NAMALWA (cell line): Measurements from ENCODE around the gene DMRTB1.

Experiments
- DNase-seq: peaks from one replicate; pipeline ENCODE4 v3.0.0-alpha.2; 2015; ENCODE audit warnings: low spot score

The DMRTB1 gene

GRCh38 chr1:53485478-53486394, 26.5 kb downstream of the DMRTB1 start:
- peak; percentile 76 for DNase-seq

GRCh38 chr1:53486395-53487026, 27.3 kb downstream of the DMRTB1 start:
- DNase-seq: no peak

- no peak for DNase-seq
These were observed 31.2 kb downstream of the DMRTB1 start for GRCh38 chr1:53490351-53490750.

GRCh38 chr1:53495633-53496345, 36.6 kb downstream of the DMRTB1 start:
- no peak for DNase-seq

GRCh38 chr1:53498555-53499131, 39.4 kb downstream of the DMRTB1 start:
- DNase-seq: no peak

GRCh38 chr1:53499257-53500203, 40.3 kb downstream of the DMRTB1 start:
- DNase-seq: no peak

- DNase-seq: no peak
These were observed 41.2 kb downstream of the DMRTB1 start for GRCh38 chr1:53500204-53501064.

- no peak for DNase-seq
These were observed 42.1 kb downstream of the DMRTB1 start for GRCh38 chr1:53501065-53502005.

GRCh38 chr1:53502641-53503432, 43.6 kb downstream of the DMRTB1 start:
- DNase-seq: no peak

- DNase-seq: no peak
These were observed 44.4 kb downstream of the DMRTB1 start for GRCh38 chr1:53503433-53504217.

- DNase-seq: no peak
These were observed 45.7 kb downstream of the DMRTB1 start for GRCh38 chr1:53504901-53505300.

- DNase-seq: no peak
These were observed 46.2 kb downstream of the DMRTB1 start for GRCh38 chr1:53505401-53505800.

GRCh38 chr1:53505891-53506290, 46.7 kb downstream of the DMRTB1 start:
- no peak for DNase-seq

GRCh38 chr1:53506355-53507050, 47.3 kb downstream of the DMRTB1 start:
- no peak for DNase-seq

GRCh38 chr1:53507116-53507820, 48.1 kb downstream of the DMRTB1 start:
- no peak for DNase-seq
